ENCODE measurements around the gene CFAP73. TPM values are rescaled to one million over a fixed set of nuclear protein-coding genes. Genes with fewer than 3 reads are reported as not detected.

CFAP73 gene
- total RNA-seq, 2 donors from 2014 or later = 0.99 TPM; not detected in 1

DNA sequence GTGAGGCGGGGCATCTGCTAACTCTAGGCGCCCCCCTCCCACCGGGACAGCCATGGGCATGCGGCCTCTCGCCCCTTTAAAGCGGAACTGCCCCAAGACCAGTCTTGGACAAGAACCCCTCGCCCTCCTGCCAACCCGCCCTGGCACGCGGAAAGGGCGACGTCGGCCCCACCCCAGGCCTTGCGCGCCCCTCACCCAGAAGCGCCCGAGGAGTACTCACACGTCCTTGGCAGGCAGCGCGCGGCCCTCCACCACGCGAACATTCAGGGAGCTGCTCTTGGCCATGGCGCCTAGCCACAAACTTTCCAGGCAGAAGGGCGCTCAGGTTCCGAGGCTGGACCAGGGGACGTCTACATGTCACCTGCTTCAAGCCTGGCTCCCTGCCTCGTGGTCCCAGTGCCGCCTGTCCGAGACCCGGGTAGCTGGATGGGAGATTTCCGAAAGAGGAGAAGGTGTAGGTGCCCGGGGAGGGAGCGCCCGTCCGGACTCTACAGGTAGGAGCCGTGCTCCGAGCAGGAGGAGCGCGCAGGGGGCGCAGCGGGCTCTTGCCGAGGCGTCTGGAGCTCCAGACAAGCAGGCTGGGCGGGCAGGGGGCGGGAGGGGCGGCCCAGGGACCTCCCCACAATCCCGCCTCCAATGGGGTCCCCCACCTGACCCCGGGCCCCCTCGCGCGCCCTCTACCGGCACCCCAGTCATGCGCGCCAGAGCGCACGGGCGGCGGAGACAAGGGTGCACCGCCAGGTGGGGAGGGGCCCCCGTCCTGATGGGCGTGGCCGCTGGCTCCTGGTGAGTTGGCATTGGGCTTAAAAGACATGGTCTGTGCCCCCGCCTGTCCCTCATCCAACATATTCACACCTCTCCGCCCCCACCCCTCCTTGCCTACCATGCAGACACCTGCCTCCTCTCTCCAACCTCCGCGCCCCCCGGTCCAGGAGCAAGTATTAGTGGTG lies 14.1 kb upstream of the CFAP73 start, which contains the start of gene RASAL1:
Gene RASAL1, minus strand, starts transcription at position 584 of the 950 bp plus-strand sequence. Its CDS starts 299 bp downstream, at position 285.
- no peaks in the 10 kb centered on the region for H3K36me3 ChIP-seq (replicated peaks in 1 of 2; ENCODE audit: insufficient read depth in 1 of 2, low read depth in 2 of 2)
- WGBS, 2 donors = 3 to 4% methylated on average over 10 to 65 of the region's 68 CpGs
- peak within 1 kb of the TSS in 2 of 4 donors; percentile 64 to 66 for H3K27ac ChIP-seq
- no peaks in the 10 kb centered on the region for H3K9me3 ChIP-seq
- intact Hi-C loops (cut with DNase I) = no loop called here
- DNase-seq (peak; percentile 64 to 73 (median 66)), ATAC-seq (peak; percentile 77)
- no peak within 1 kb of the TSS for H3K4me3 ChIP-seq
- no peaks in the 10 kb centered on the region for H3K27me3 ChIP-seq
- TF ChIP-seq, protein P1, sequence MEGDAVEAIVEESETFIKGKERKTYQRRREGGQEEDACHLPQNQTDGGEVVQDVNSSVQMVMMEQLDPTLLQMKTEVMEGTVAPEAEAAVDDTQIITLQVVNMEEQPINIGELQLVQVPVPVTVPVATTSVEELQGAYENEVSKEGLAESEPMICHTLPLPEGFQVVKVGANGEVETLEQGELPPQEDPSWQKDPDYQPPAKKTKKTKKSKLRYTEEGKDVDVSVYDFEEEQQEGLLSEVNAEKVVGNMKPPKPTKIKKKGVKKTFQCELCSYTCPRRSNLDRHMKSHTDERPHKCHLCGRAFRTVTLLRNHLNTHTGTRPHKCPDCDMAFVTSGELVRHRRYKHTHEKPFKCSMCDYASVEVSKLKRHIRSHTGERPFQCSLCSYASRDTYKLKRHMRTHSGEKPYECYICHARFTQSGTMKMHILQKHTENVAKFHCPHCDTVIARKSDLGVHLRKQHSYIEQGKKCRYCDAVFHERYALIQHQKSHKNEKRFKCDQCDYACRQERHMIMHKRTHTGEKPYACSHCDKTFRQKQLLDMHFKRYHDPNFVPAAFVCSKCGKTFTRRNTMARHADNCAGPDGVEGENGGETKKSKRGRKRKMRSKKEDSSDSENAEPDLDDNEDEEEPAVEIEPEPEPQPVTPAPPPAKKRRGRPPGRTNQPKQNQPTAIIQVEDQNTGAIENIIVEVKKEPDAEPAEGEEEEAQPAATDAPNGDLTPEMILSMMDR (IDR thresholded peaks at IDR 0.05) = peak; percentile 34 to 59 (median 50)
- peak in 1 of 3 donors; percentile 14 for TF ChIP-seq POLR2A (IDR thresholded peaks at IDR 0.05)
- H3K4me1 ChIP-seq = peaks cover 19% of the 10 kb centered on the region

DNA sequence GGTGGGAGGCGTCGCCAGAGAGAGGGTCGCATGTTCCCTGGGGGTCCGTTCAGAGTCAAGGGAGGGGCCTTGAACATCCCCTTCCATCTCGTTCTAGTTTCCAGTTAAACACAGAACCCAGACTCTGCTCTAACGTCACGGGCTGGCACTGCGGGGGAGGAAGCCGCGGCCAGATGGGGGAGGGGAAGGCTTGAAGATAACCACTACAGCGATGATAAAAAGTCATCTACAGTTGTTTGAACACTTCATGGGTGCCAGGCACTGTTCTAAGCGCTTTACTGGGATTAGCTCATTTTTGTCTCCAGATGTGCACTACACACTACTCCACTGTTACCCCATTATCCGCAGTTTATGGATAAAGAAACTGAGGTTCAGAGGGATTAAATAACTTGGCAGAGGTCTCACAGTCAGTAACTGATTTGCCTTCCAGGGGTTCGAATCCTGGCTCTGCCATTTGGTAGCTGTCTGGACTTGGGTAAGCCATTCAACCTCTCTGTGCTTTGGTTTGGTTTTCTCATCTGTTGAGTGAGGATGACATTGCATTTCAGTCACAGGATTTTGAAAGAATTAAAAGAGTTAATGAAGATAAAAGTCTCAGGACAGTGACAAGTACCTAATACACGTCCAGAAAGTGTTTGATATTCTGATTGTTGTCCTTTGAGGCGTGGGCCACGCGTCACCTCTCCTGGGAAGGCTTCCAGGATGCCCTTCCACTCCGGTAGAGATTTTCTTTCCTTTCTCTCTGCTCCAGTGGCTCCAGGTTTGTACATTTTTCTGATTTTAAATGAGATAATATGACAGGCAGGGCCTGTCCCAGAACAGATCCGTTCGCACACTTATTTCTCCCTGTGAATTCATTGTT lies 13.2 kb upstream of the CFAP73 start:
- DNase-seq (peak in 2 of 4 donors; percentile 43 to 53), ATAC-seq (peak; percentile 31)
- no peak for TF ChIP-seq POLR2A (IDR thresholded peaks at IDR 0.05)
- intact Hi-C loops (cut with DNase I) = no loop called here
- Histone ChIP-seq H3K4me3 (no peak overlapping the region), H3K27me3 (no peaks in the 10 kb centered on the region), H3K4me1 (peaks cover 21% of the 10 kb centered on the region), H3K9me3 (no peaks in the 10 kb centered on the region), H3K36me3 (replicated peaks in 1 of 2; ENCODE audit: insufficient read depth in 1 of 2, low read depth in 2 of 2) (no peaks in the 10 kb centered on the region), H3K27ac (peak overlapping the region in 2 of 4 donors; percentile 64 to 66)
- 29 to 32% methylated on average over 21 of the region's 21 CpGs for WGBS, 2 donors

DNA sequence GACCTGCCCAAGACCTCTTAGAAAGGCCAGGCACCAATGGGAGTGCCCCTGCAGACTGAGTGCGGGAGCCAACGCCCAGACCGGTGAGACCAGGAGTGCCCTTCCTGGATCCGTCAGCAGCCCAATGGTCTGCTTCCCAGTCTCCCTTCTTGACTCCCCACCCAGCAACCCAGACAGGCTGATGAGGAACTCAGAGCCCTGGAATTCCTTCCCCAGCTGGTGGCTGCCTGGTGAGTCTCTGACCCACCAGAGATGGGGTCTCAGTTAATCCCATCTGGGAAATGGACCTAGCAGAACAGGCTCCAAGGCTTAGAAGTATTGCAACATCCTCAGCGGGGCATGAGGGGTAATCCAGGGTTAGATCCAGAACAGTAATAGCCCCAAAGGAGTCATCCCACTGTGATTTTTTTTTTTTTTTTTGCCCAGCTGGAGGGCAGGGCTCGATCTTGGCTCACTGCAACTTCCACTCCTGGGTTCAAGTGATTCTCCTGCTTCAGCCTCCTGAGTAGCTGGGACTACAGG lies 12.5 kb upstream of the CFAP73 start:
- Histone ChIP-seq H3K27ac (peak overlapping the region in 1 of 4 donors; percentile 24), H3K36me3 (replicated peaks in 1 of 2; ENCODE audit: insufficient read depth in 1 of 2, low read depth in 2 of 2) (no peaks in the 10 kb centered on the region), H3K4me1 (peaks cover 26% of the 10 kb centered on the region), H3K27me3 (no peaks in the 10 kb centered on the region), H3K4me3 (no peak overlapping the region), H3K9me3 (no peaks in the 10 kb centered on the region)
- TF ChIP-seq POLR2A (IDR thresholded peaks at IDR 0.05) = no peak
- TF ChIP-seq, protein P1 (IDR thresholded peaks at IDR 0.05) = no peak
- WGBS, 2 donors = 75 to 85% methylated on average over 5 to 6 of the region's 6 CpGs
- DNase-seq (no peak), ATAC-seq (no peak)
- intact Hi-C loops (cut with DNase I) = no loop called here

DNA sequence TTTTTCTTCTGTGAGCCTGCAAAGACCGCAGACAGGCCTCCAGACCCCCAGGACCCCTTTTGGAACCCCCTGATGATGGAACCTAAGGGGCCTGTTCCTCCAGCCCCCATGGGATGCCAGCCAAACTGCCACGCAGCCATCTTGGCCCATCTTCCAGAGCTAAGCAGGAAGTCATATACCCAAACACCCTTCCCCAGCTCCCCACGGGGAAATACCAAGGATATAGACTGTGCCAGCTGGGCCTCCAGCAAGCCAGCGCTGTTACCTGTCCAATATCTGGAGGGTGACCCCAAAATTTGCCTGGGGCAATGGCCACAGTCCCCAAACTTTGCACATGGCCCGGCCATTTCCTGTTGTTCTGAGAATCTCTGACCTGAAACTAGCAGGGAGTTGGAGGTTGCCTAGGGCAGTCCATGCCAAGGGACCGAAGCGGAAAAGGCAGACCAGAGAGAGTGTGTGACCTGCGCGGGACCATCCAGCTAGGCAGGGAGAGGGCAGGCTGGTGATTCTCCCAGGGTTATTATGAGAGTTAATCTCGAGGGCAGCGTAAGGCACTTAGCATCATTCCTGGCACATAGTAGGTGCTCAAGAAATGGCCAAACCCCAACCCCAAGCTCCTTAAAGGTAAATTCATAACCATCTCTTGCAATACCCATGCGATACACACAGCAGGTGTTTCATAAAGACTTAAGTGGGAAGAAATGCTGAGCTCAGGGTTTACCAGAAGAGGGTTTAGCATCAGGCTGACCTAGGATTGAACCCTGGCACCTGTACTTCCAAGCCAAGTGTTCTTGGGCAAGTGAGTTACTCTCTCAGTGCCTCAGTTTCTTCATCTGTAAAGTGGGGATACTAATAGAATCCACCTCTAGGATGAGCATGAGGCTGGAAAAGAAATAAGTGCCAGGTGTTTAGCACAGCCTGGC lies 11.4 kb upstream of the CFAP73 start:
- no peaks in the 10 kb centered on the region for H3K36me3 ChIP-seq (replicated peaks in 1 of 2; ENCODE audit: insufficient read depth in 1 of 2, low read depth in 2 of 2)
- TF ChIP-seq, protein P1 (IDR thresholded peaks at IDR 0.05) = no peak
- no peak for TF ChIP-seq POLR2A (IDR thresholded peaks at IDR 0.05)
- no peaks in the 10 kb centered on the region for H3K27me3 ChIP-seq
- DNase-seq = no peak
- 82 to 83% methylated on average over 10 to 12 of the region's 12 CpGs for WGBS, 2 donors
- no peak overlapping the region for H3K27ac ChIP-seq
- no peak for ATAC-seq
- intact Hi-C loops (cut with DNase I) = no loop called here
- peaks cover 32% of the 10 kb centered on the region for H3K4me1 ChIP-seq
- no peak overlapping the region for H3K4me3 ChIP-seq
- no peaks in the 10 kb centered on the region for H3K9me3 ChIP-seq

Measured in body of pancreas (tissue), 4 donors.